HCT116 (cell line): ENCODE measurements around the gene WDR82. TPM values are rescaled to one million over a fixed set of nuclear protein-coding genes. Genes with fewer than 3 reads are reported as not detected.

Source experiments
- ATAC-seq: fragments of 200-7000 bp; cut with Tn5 transposase; 2 replicates; pipeline ENCODE4 v1.9.1; 2020; ENCODE audit warnings: mild to moderate bottlenecking, moderate library complexity
- BruUV-seq: library from RNA; stranded (reverse); fragments of 400-500 nt; replicated peaks from 2 replicates; lab custom pipeline; 2021; lab: Mats Ljungman, UMichigan
- CTCF ChIA-PET: fragments of 300-600 bp; sonication (Branson Sonifier 250); formaldehyde crosslinking; loops from one replicate; lab custom pipeline; 2021; ENCODE audit warnings: antibody characterized with exemption; lab: Charles Lee
- POLR2A ChIA-PET: fragments of 300-600, 350-600 bp; sonication (Branson Sonifier 250); formaldehyde crosslinking; loops from one replicate; lab custom pipeline; 2021; ENCODE audit warnings: antibody characterized with exemption; lab: Charles Lee
- RAD21 ChIA-PET, 2 experiments: fragments of 300-600 bp; sonication (Branson Sonifier 250); formaldehyde crosslinking; loops; one replicate each; lab custom pipeline; 2023; ENCODE audit warnings: low total read pairs in 2 of 2; ENCODE audit not compliant: uncharacterized antibody in 2 of 2, unreplicated experiment in 2 of 2, low non-redundant PET in 1 of 2; lab: Charles Lee
- DNase-seq: peaks from one replicate; pipeline ENCODE4 v3.0.0-alpha.2; 2010; ENCODE audit warnings: low read depth, low spot score
- H2AFZ ChIP-seq: fragments of 200-600 bp; shearing (Covaris generic), sonication (generic); 2 replicates; pipeline ENCODE4 v1.6.1; 2017; ENCODE audit warnings: low read depth, mixed run types, mixed read lengths, antibody characterized with exemption, low read length; ENCODE audit not compliant: poor library complexity, severe bottlenecking
- H3K27ac ChIP-seq: 2 replicates; pipeline ENCODE4 v1.5.1; 2012; ENCODE audit warnings: low read depth, low read length
- H3K27me3 ChIP-seq: fragments of 200-600 bp; sonication (generic); 2 replicates; pipeline ENCODE4 v1.6.1; 2016; ENCODE audit warnings: mixed run types, low read length, mixed read lengths; ENCODE audit not compliant: insufficient read depth
- H3K36me3 ChIP-seq, 2 experiments: fragments of 200-500 bp in 1 of 2; fragments of 200-600 bp in 1 of 2; sonication (Bioruptor generic) in 1 of 2; sonication (generic) in 1 of 2; 2 replicates each; pipeline versions ENCODE4 v1.5.1 to v1.6.1; 2014 to 2016; ENCODE audit warnings: low read length in 2 of 2, inconsistent platforms in 1 of 2, mixed read lengths in 1 of 2, mixed run types in 1 of 2; ENCODE audit not compliant: insufficient read depth in 2 of 2, control insufficient read depth in 1 of 2
- H3K4me1 ChIP-seq, 2 experiments: fragments of 200-600 bp in 1 of 2; sonication (generic) in 1 of 2; 2 replicates each; pipeline versions ENCODE4 v1.5.1 to v1.6.1; 2012 to 2017; ENCODE audit warnings: low read length in 2 of 2, inconsistent platforms in 1 of 2, mild to moderate bottlenecking in 1 of 2, mixed read lengths in 1 of 2, mixed run types in 1 of 2, moderate library complexity in 1 of 2; ENCODE audit not compliant: insufficient read depth in 2 of 2, control insufficient read depth in 1 of 2
- H3K4me2 ChIP-seq: fragments of 200-600 bp; sonication (generic); 2 replicates; pipeline ENCODE4 v1.6.1; 2017; ENCODE audit warnings: mixed run types, low read length, mixed read lengths
- H3K4me3 ChIP-seq, 2 experiments: fragments of 200-600 bp in 1 of 2; sonication (generic) in 1 of 2; replicated peaks in 1 of 2; 2 replicates each; pipeline ENCODE4 v1.5.1; 2011 to 2016; ENCODE audit warnings: low read length in 2 of 2, control low read depth in 1 of 2, low read depth in 1 of 2, mild to moderate bottlenecking in 1 of 2, mixed read lengths in 1 of 2, mixed run types in 1 of 2
- H3K79me2 ChIP-seq: fragments of 200-600 bp; sonication (generic); 2 replicates; pipeline ENCODE4 v1.6.1; 2017; ENCODE audit warnings: mild to moderate bottlenecking, mixed run types, low read length, moderate library complexity, mixed read lengths; ENCODE audit not compliant: insufficient read depth
- H3K9ac ChIP-seq: fragments of 200-600 bp; sonication (generic); 2 replicates; pipeline ENCODE4 v1.6.1; 2016; ENCODE audit warnings: low read length, mixed read lengths
- H3K9me2 ChIP-seq: fragments of 200-600 bp; sonication (generic), shearing (Covaris generic); 2 replicates; pipeline ENCODE4 v1.6.1; 2017; ENCODE audit warnings: mixed run types, mild to moderate bottlenecking, moderate library complexity; ENCODE audit not compliant: insufficient read depth
- H3K9me3 ChIP-seq, 2 experiments: fragments of 200-500 bp in 1 of 2; fragments of 200-600 bp in 1 of 2; sonication (Bioruptor generic) in 1 of 2; sonication (generic) in 1 of 2; 2 replicates each; pipeline ENCODE4 v1.6.1; 2014 to 2017; ENCODE audit warnings: low read length in 2 of 2, mixed read lengths in 2 of 2, inconsistent platforms in 1 of 2, low read depth in 1 of 2, mild to moderate bottlenecking in 1 of 2, mixed run types in 1 of 2, moderate library complexity in 1 of 2; ENCODE audit not compliant: control insufficient read depth in 1 of 2, insufficient read depth in 1 of 2
- H4K20me1 ChIP-seq: fragments of 200-600 bp; sonication (generic), shearing (Covaris generic); 2 replicates; pipeline ENCODE4 v1.6.1; 2017; ENCODE audit warnings: mixed run types, mild to moderate bottlenecking, moderate library complexity; ENCODE audit not compliant: insufficient read depth
- CBX3 ChIP-seq: IDR thresholded peaks from 2 replicates; pipeline ENCODE4 v1.6.1; 2012; ENCODE audit warnings: low read depth
- EZH2phosphoT487 ChIP-seq: fragments of 200-600 bp; IDR thresholded peaks from 2 replicates; pipeline ENCODE4 v1.6.1; 2018; ENCODE audit warnings: antibody characterized with exemption, borderline replicate concordance
- FOSL1 ChIP-seq: IDR thresholded peaks from 2 replicates; pipeline ENCODE4 v1.6.1; 2012; ENCODE audit warnings: low read depth
- MAX ChIP-seq: IDR thresholded peaks from 2 replicates; pipeline ENCODE4 v1.6.1; 2012
- POLR2AphosphoS5 ChIP-seq: IDR thresholded peaks from 2 replicates; pipeline ENCODE4 v1.6.1; 2011; ENCODE audit warnings: mild to moderate bottlenecking, low read depth, low read length, moderate library complexity
- RAD21 ChIP-seq: IDR thresholded peaks from 2 replicates; pipeline ENCODE4 v1.6.1; 2012; ENCODE audit warnings: low read depth, mild to moderate bottlenecking
- SIN3A ChIP-seq: IDR thresholded peaks from 2 replicates; pipeline ENCODE4 v1.6.1; 2012; ENCODE audit warnings: low read depth
- SRF ChIP-seq: IDR thresholded peaks from 2 replicates; pipeline ENCODE4 v1.6.1; 2012; ENCODE audit warnings: low read depth
- TCF7L2 ChIP-seq: IDR thresholded peaks from 2 replicates; pipeline ENCODE4 v1.7.0; 2011; ENCODE audit warnings: borderline replicate concordance, inconsistent platforms; ENCODE audit not compliant: insufficient read depth, insufficient read length; ENCODE audit errors: extremely low read depth
- YY1 ChIP-seq: IDR thresholded peaks from 2 replicates; pipeline ENCODE4 v1.6.1; 2011; ENCODE audit warnings: low read length, low read depth, moderate library complexity, mild to moderate bottlenecking; ENCODE audit not compliant: insufficient replicate concordance; ENCODE audit errors: extremely low read depth
- ZBTB33 ChIP-seq: IDR thresholded peaks from 2 replicates; pipeline ENCODE4 v1.6.1; 2011; ENCODE audit warnings: mild to moderate bottlenecking, low read length, moderate library complexity; ENCODE audit not compliant: insufficient replicate concordance; ENCODE audit errors: extremely low read depth
- ZFX ChIP-seq: fragments of 450-650 bp; IDR thresholded peaks from 2 replicates; pipeline ENCODE4 v1.6.1; 2017
- ZNF274 ChIP-seq: fragments of 200-500 bp; sonication (Bioruptor generic); IDR thresholded peaks from 2 replicates; pipeline ENCODE4 v1.6.1; 2014; ENCODE audit warnings: mild to moderate bottlenecking, low read depth, low read length, inconsistent platforms
- intact Hi-C: fragments of 100-400 bp; cut with micrococcal nuclease; formaldehyde crosslinking; loops from 2 replicates; pipeline ENCODE4 v1.10.0; 2022
- total RNA-seq: library from RNA; stranded (reverse); gene quantifications from one replicate; pipeline ENCODE4 v1.2.1, GENCODE V29; 2021; ENCODE audit not compliant: unreplicated experiment

Gene WDR82
- total RNA-seq, 1 experiment from 2014 or later = 89.7 TPM

GRCh38 chr3:52213901-52214300 is 64.5 kb downstream of the WDR82 start:
- H3K9ac ChIP-seq = no peak overlapping the region
- no peak overlapping the region for H3K4me2 ChIP-seq
- ATAC-seq (no peak), DNase-seq (no peak)
- H3K4me3 ChIP-seq = no peak overlapping the region
- H3K9me3 ChIP-seq = no peaks in the 10 kb centered on the region
- BruUV-seq = no TSS peak
- peaks cover 42 to 46% of the 10 kb centered on the region in 2 experiments for H3K36me3 ChIP-seq
- H3K79me2 ChIP-seq = no peaks in the 10 kb centered on the region
- RAD21 ChIA-PET = no interaction called here
- TF ChIP-seq ZFX (no peak), YY1 (no peak), ZNF274 (no peak), ZBTB33 (no peak), EZH2phosphoT487 (no peak), CBX3 (no peak), SRF (no peak), POLR2AphosphoS5 (no peak), TCF7L2 (no peak), RAD21 (no peak), SIN3A (no peak), MAX (no peak), FOSL1 (no peak)
- H3K4me1 ChIP-seq = peaks cover 21 to 32% of the 10 kb centered on the region in 2 experiments
- H3K9me2 ChIP-seq = no peaks in the 10 kb centered on the region
- H2AFZ ChIP-seq = no peak overlapping the region
- H3K27me3 ChIP-seq = no peaks in the 10 kb centered on the region
- intact Hi-C loops = no loop called here
- POLR2A ChIA-PET = no interaction called here
- CTCF ChIA-PET = no interaction called here
- H4K20me1 ChIP-seq = no peaks in the 10 kb centered on the region
- no peak overlapping the region for H3K27ac ChIP-seq
